GM19351 (cell line): Measurements from ENCODE around the gene RNF208.
A peak's percentile ranks its signal among the peaks of the same experiment; 100 is the strongest.
"Not testable (repeated sequence)": the region's sequence is repeated elsewhere in the genome, so short reads cannot be mapped to it uniquely, and the experiment has no call there.

Experiments used
- ATAC-seq: cut with Tn5 transposase; IDR thresholded peaks from one replicate; pipeline ENCODE4 v1.9.1; 2021; ENCODE audit warnings: mild to moderate bottlenecking, moderate library complexity; ENCODE audit not compliant: unreplicated experiment

RNF208 gene

DNA sequence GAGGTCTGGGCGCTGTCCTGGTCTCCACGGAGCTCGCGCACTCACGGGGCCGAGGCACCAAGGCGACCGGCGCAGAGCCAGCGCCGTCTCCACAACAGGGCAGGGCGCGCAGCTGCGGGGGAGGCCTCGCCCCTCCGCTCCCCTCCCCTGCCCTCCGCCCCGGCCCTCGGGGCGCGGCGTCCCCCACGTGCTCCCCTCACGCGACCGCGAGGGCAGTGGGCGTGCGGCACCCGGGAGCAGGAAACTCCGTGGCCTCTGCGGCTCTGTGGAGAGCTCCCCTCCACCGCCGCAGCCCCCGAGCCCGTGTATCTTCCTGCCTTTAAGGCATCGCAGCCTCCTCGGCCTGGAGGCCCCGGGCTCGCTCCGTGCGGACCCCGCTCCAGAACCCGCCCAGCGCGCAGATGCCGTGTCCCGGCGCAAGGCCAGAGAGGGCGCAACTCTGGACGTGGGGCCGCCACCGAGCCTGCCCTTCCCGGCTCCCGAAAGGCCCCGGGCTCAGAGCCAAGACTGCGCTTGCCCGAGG lies 18.3 kb upstream of the RNF208 start:
- ATAC-seq: peak; percentile 24

DNA sequence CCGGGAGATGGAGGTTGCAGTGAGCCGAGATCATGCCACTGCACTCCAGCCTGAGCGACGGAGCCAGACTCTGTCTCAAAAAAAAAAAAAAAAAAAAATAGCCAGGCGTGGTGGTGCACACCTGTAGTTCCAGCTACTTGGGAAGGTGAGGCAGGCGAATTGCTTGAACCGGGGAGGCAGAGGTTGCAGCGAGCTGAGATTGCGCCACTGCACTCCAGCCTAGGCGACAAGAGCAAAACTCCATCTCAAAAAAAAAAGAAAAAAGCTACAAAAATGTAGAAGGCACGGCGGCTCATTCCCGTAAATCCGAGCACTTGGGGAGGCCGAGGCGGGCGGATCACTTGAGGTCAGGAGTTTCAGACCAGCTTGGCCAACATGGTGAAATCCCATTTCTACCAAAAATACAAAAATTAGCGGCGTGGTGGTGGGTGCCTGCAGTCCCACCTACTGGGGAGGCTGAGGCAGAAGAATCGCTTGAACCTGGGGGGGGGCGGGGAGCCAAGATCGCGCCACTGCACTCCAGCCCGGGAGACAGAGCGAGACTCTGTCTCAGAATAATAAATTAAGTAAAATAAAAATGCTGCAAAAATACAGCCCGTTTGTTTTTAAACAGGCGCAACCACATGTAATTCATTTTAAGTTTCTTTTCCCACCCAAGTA lies 17.6 kb upstream of the RNF208 start:
- not testable (repeated sequence) for ATAC-seq

DNA sequence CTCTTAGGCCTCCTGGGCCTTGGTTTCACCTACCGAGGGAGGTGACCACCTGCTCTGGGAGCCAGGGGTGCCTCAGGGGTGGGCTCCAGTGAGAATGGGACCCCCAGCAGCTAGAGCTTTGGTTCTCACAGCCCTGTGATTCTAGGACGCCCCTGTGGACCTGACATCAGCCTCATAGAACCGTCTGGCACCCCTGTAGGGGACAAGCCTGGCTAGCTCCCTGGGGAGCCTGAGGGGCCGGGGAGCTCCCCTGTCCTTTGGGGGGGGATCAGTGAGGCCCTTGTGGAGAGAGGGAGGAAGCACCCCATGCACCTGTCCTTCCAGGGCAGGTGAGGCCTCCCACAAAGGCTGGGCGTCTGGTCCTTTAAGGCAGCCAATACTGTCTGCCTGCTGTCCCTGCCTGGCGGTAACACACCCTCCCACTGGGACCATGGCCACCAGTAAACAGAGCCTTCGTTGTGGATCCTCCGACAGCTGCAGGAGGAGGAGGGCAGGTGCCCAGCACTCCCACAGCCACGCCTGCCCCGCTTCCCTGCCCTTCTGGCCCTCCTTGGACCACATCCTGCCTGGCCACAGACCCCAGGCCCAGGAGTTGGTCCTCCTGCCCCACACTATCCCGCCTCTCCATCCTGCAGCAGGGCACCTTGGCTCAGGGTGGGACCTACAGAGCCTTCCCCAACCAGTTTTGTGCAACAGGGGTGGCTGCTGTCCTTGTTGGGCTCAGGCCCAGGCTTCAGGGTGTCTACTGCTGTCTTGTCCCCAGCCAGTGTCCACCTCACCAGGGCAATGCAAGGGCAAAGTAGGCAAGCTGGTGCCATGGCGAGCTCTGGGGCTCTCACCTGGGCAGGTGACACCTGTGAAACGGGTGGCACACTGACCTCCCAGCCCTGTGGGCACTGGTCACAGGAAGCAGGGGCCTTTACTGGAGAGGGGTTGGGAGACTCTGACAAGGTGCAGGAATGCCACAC lies 16.0 kb upstream of the RNF208 start:
- no peak for ATAC-seq

GRCh38 chr9:137236936-137237421 lies 14.9 kb upstream of the RNF208 start:
- ATAC-seq: no peak

DNA sequence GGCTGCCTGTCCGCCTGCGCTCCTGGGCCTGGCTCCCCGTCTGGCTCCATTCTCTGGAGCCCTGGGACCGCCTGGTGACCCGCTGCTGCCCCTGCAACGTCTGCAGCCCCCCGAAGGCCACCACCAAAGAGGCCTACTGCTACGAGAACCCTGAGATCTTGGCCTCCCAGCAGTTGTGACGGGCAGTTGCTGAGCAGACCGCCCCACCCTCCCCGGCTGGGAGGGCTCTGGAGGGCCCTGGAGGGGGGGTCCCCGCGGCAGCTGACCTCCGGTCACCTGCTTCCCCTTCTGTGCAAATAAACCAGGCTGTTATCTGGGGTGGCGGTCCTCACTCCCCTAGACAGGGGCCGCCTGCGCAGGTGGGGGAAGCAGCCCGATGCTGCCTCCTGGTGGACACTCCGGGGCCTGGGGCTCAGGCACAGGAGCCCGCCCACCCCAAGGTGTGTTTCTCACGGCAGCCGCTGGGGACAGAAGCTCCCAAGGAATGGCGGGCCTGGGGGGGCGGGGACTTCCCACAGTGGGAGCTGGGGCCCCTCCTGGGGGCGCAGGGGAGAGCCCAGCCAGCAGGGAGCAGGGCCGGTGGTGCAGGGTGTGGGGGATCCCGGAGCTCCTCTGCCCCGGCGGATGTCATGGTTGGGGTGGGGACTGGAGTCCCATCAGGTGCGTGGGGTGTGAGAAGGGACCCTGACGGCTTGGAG lies 14.3 kb upstream of the RNF208 start:
- peak; percentile 28 for ATAC-seq

GRCh38 chr9:137235424-137236237 lies 13.6 kb upstream of the RNF208 start:
- no peak for ATAC-seq

DNA sequence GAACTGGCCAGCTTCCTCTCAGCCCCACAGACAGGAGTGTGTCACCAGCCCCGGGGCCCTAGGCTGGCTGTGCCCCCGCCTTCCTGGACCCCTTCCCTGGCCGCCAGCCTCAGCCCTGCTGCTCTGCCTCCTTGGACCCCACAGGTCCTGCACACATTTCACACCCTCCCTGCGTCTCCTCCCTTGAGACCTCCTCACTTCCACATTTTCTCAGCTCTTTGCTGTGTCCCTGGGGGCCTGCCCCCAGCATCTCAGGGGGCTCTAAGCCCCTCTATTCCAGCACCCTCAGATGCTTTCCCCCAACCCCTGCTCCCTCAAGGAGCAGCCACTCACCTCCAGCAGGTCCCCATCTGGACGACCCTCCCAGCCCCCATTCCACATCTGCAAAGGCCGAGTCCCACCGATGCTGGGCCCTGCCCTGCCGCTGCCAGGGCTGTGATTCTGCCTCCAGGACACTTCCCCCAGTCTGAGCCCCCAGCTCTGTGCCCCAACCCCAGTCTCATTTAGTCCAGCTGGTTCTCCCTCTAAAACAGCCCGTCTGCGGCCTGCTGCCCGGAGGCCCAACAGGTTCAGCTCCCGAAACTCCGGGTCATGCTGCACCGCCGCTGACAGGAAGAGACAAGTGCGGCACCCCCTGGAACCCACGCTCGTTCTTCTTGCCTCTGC lies 12.9 kb upstream of the RNF208 start:
- no peak for ATAC-seq

DNA sequence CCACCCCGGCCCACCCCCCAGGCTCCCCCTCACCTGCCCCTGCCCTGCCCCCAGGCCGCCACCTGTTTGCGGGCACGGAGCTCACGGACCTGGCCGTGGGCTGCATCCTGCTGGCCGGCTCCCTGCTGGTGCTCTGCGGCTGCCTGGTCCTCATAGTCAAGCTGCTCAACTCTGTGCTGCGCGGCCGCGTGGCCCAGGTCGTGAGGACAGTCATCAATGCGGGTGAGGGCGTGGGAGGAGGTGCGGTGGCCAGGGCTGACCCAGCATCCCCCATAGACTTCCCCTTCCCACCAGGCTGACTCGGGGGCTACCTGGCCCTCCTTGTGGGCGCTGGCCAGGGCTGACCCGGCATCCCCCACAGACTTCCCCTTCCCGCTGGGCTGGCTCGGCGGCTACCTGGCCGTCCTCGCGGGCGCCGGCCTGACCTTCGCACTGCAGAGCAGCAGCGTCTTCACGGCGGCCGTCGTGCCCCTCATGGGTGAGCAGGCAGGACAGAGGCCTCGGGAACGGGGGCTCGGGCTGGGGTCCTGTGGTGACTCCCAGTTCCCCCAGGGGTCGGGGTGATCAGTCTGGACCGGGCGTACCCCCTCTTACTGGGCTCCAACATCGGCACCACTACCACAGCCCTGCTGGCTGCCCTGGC lies 12.1 kb upstream of the RNF208 start:
- no peak for ATAC-seq

GRCh38 chr9:137233143-137233980 lies 11.3 kb upstream of the RNF208 start:
- no peak for ATAC-seq

GRCh38 chr9:137232510-137232909 lies 10.5 kb upstream of the RNF208 start:
- ATAC-seq: no peak

- ATAC-seq: no peak
These were observed 10.1 kb upstream of the RNF208 start for GRCh38 chr9:137232101-137232500.

- no peak for ATAC-seq
These were observed 9.5 kb upstream of the RNF208 start for GRCh38 chr9:137231372-137232039.

GRCh38 chr9:137230705-137231371 lies 8.8 kb upstream of the RNF208 start, which contains the start of gene SLC34A3:
Gene SLC34A3, plus strand, starts transcription at chr9:137230901. Its CDS starts 802 bp downstream, at chr9:137231703.
- no peak for ATAC-seq

- ATAC-seq: no peak
These were observed 8.1 kb upstream of the RNF208 start for GRCh38 chr9:137229903-137230704.

DNA sequence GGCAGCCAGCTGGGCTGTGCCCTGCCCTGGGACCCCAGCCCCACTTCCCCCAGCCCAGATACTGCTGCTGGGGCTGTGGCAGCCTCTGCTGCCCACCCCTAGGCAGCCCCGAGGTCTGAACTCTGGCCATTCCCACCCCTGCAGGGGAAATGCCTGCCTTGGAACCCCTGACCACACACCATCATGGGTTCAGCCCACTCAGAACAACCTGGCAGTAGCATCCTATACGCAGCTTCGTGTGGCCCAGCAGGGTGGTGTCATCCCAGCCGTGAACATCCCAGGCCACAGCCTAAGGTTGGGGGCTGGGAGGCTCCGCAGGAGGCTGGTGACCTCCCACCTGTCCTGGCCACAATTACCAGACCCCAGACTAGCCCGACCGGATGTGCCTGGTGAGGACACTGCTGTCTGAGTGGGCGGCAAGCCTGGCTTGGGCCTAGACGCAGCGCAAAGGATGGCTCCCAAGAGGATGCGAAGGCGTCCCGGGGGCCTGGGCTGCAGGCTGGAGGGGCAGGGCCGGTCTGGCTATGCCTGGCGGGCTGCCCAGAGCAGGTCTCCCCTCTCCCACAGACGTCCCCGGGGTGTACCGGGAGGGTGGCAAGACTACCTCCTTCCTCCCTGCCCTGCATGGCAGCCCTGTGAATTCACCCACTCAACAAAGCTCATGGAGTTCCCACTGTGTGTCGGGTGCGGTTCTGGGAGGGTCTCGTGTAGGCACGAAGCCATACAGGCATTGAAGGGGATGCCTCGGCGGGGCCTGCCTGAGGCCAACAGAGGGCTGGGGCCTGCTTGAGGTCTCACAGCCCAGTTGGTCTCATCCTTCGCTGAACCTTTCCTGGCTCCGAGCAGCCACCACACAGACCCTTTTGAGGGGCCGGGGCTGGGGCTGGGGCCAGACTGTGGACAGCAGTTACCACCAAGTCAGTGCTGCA lies 7.2 kb upstream of the RNF208 start:
- no peak for ATAC-seq
